Muscle of back (tissue), 11 donors: ENCODE data around the gene TBC1D5. TPM values are rescaled to one million over a fixed set of nuclear protein-coding genes. Genes with fewer than 3 reads are reported as not detected.
"Not testable (repeated sequence)": the region's sequence is repeated elsewhere in the genome, so short reads cannot be mapped to it uniquely, and the experiment has no call there.

Experiments used
- DNase-seq, 3 donors: peaks; one replicate each; pipeline versions ENCODE4 v3.0.0 to v3.0.0-alpha.2; 2013
- polyA plus RNA-seq, 10 donors: library from polyadenylated mRNA; unstranded; fragments of 120-200 nt; gene quantifications; one replicate each; pipeline ENCODE4 v1.2.1, GENCODE V29; 2013; ENCODE audit not compliant: insufficient read length in 10 of 10

The TBC1D5 gene
- polyA plus RNA-seq, 10 donors, result 25.5 to 37.7 (median 32.2) TPM

GRCh38 chr3:17356585-17356984 is 385.8 kb downstream of the TBC1D5 start:
- DNase-seq, result no peak

GRCh38 chr3:17355591-17355990 is 386.8 kb downstream of the TBC1D5 start:
- no peak for DNase-seq

GRCh38 chr3:17354341-17354740 is 388.1 kb downstream of the TBC1D5 start:
- DNase-seq, result no peak

- DNase-seq, result no peak
Observed at GRCh38 chr3:17352620-17353019, 389.8 kb downstream of the TBC1D5 start.

- not testable (repeated sequence) for DNase-seq
Observed at GRCh38 chr3:17351193-17351592, 391.2 kb downstream of the TBC1D5 start.

GRCh38 chr3:17349093-17349492 is 393.3 kb downstream of the TBC1D5 start:
- no peak for DNase-seq

- no peak for DNase-seq
Observed at GRCh38 chr3:17342119-17342518, 400.3 kb downstream of the TBC1D5 start.

- DNase-seq, result no peak
Observed at GRCh38 chr3:17340693-17341092, 401.7 kb downstream of the TBC1D5 start.

GRCh38 chr3:17340261-17340660 is 402.2 kb downstream of the TBC1D5 start:
- DNase-seq, result no peak

- no peak for DNase-seq
Observed at GRCh38 chr3:17339132-17339575, 403.3 kb downstream of the TBC1D5 start.

- DNase-seq, result peak in 2 of 3 donors; percentile 7 to 39
Observed at GRCh38 chr3:17336291-17336690, 406.1 kb downstream of the TBC1D5 start.

GRCh38 chr3:17333893-17334292 is 408.5 kb downstream of the TBC1D5 start:
- no peak for DNase-seq

GRCh38 chr3:17333446-17333845 is 409.0 kb downstream of the TBC1D5 start:
- no peak for DNase-seq

GRCh38 chr3:17330660-17331059 is 411.8 kb downstream of the TBC1D5 start:
- no peak for DNase-seq

GRCh38 chr3:17329927-17330326 is 412.5 kb downstream of the TBC1D5 start:
- DNase-seq, result no peak

- no peak for DNase-seq
Observed at GRCh38 chr3:17322106-17322793, 420.2 kb downstream of the TBC1D5 start.

GRCh38 chr3:17320266-17320665 is 422.2 kb downstream of the TBC1D5 start:
- DNase-seq, result peak in 2 of 3 donors; percentile 8 to 20

- no peak for DNase-seq
Observed at GRCh38 chr3:17315897-17316296, 426.5 kb downstream of the TBC1D5 start.

- no peak for DNase-seq
Observed at GRCh38 chr3:17314171-17314570, 428.3 kb downstream of the TBC1D5 start.

GRCh38 chr3:17313746-17314145 is 428.7 kb downstream of the TBC1D5 start:
- DNase-seq, result no peak

GRCh38 chr3:17310983-17311382 is 431.4 kb downstream of the TBC1D5 start:
- no peak for DNase-seq

GRCh38 chr3:17307887-17308286 is 434.5 kb downstream of the TBC1D5 start:
- DNase-seq, result no peak

GRCh38 chr3:17307482-17307881 is 434.9 kb downstream of the TBC1D5 start:
- no peak for DNase-seq

- DNase-seq, result no peak
Observed at GRCh38 chr3:17304969-17305368, 437.5 kb downstream of the TBC1D5 start.
